BE2C (cell line): ENCODE results near the gene ITM2C.

Experiments
- DNase-seq: peaks from one replicate; pipeline ENCODE4 v3.0.0-alpha.2; 2020
- H3K27me3 ChIP-seq: fragments of 250-450 bp; sonication (Bioruptor Pico); 2 replicates; pipeline ENCODE4 v1.5.1; 2020; ENCODE audit warnings: mild to moderate bottlenecking
- H3K36me3 ChIP-seq: fragments of 250-450 bp; sonication (Bioruptor Pico); 2 replicates; pipeline ENCODE4 v1.5.1; 2020; ENCODE audit warnings: mild to moderate bottlenecking
- H3K4me1 ChIP-seq: fragments of 250-450 bp; sonication (Bioruptor Pico); 2 replicates; pipeline ENCODE4 v1.5.1; 2020
- H3K4me3 ChIP-seq: 2 replicates; pipeline ENCODE4 v1.5.1; 2011; ENCODE audit warnings: low read depth, low read length
- H3K9me3 ChIP-seq: fragments of 250-450 bp; sonication (Bioruptor Pico); 2 replicates; pipeline ENCODE4 v1.5.1; 2020
- CTCF ChIP-seq: IDR thresholded peaks from 2 replicates; pipeline ENCODE4 v1.5.1; 2012; ENCODE audit warnings: mild to moderate bottlenecking, low read depth, low read length

Gene ITM2C

DNA sequence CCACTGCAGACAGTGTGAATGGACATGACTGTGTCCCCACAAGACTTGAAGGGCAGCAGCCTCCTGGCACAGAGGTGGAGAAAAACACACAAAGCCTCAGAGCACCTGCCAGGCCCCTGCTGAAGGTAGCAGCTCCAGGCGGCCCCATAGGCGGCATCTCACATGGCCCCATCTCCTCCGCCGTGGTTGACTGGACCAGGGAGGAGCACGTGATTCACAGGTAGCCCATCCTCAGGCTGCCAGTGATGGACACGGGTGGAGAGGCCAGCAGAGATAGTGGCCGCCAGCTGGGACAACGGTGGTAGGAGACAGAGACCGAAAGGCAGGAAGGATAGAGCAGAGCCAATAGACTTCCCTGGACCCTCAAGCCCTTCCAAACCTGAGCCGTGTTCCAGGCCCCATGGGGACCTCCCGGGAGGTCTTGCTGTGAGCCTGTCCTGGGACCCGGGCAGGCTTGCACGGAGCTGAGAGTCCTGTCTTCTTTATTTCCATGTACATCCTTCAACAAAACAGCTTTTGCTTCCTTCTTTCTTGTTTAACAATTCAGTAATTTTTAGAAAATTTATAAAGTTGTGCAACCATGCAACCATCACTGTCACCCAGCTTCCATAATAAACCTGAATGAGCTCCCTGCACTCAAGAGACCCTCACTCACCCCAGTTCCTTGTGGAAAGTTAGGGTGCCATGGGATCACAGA lies 33.4 kb downstream of the ITM2C start:
- no peaks in the 10 kb centered on the region for H3K27me3 ChIP-seq
- TF ChIP-seq CTCF = no peak
- H3K4me1 ChIP-seq = no peaks in the 10 kb centered on the region

DNA sequence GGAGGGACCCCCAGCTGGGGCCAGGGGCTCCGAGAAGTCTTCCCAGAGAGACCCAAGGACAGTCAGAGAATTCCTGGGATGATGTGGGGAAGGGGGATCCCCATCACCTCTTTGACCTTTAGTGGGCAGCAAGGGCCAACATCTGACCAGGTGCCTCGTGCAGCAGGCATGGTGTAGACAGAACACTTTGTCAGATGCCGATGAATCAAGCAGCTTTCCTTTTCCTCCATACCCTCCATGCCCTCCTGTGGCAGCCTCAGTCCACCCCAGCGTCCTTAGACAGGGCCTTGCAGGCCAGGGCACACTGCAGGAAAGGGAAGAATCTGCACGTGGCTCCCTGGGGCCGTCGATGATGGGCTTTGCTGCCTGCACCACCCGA lies 34.0 kb downstream of the ITM2C start:
- Histone ChIP-seq H3K36me3 (no peaks in the 10 kb centered on the region), H3K4me3 (no peak overlapping the region), H3K4me1 (no peaks in the 10 kb centered on the region), H3K9me3 (no peaks in the 10 kb centered on the region), H3K27me3 (no peaks in the 10 kb centered on the region)
- no peak for TF ChIP-seq CTCF
- DNase-seq = peak; percentile 3

More for the DNA sequence above, 33.4 kb downstream of the ITM2C start:
- DNase-seq = peak; percentile 3
- no peak overlapping the region for H3K4me3 ChIP-seq
- H3K36me3 ChIP-seq = no peaks in the 10 kb centered on the region
- no peaks in the 10 kb centered on the region for H3K9me3 ChIP-seq

DNA sequence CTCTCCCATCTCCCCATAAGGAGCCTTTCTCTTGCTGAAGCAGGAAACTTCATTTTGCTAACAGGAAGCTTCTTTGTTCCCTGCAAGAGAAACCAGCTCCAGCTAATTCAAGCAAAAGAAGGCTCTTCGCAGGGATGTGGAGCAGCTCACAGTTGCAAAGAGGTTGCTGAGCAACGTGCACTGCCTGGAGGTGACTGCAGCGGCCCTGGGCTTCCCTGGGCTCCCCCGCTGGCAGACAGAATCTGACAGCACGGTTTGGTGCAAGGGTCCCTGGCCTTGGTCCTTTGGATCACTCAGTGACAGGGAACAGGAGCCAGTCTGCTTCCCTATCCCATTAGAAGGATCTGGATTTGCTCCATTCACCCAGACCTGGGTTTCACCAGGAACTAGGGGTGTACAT lies 34.5 kb downstream of the ITM2C start:
- TF ChIP-seq CTCF = no peak
- no peaks in the 10 kb centered on the region for H3K27me3 ChIP-seq
- H3K4me1 ChIP-seq = no peaks in the 10 kb centered on the region
- no peak overlapping the region for H3K4me3 ChIP-seq
- H3K9me3 ChIP-seq = no peaks in the 10 kb centered on the region
- peak; percentile 5 for DNase-seq
- H3K36me3 ChIP-seq = no peaks in the 10 kb centered on the region

GRCh38 chr2:230899786-230900185 lies 35.0 kb downstream of the ITM2C start:
- H3K4me1 ChIP-seq = no peaks in the 10 kb centered on the region
- no peak for TF ChIP-seq CTCF
- no peaks in the 10 kb centered on the region for H3K9me3 ChIP-seq
- H3K36me3 ChIP-seq = no peaks in the 10 kb centered on the region
- H3K27me3 ChIP-seq = no peaks in the 10 kb centered on the region
- no peak overlapping the region for H3K4me3 ChIP-seq
- no peak for DNase-seq

GRCh38 chr2:230900336-230900995 lies 35.7 kb downstream of the ITM2C start:
- peak; percentile 4 for DNase-seq
- Histone ChIP-seq H3K27me3 (no peaks in the 10 kb centered on the region), H3K4me3 (no peak overlapping the region), H3K9me3 (no peaks in the 10 kb centered on the region), H3K36me3 (no peaks in the 10 kb centered on the region), H3K4me1 (no peaks in the 10 kb centered on the region)
- no peak for TF ChIP-seq CTCF

- TF ChIP-seq CTCF = no peak
- DNase-seq = no peak
- H3K4me1 ChIP-seq = no peaks in the 10 kb centered on the region
- no peaks in the 10 kb centered on the region for H3K36me3 ChIP-seq
- no peaks in the 10 kb centered on the region for H3K9me3 ChIP-seq
- no peak overlapping the region for H3K4me3 ChIP-seq
- H3K27me3 ChIP-seq = no peaks in the 10 kb centered on the region
Measured at GRCh38 chr2:230901006-230901405, 36.3 kb downstream of the ITM2C start.
